ENCODE data around the gene ARPC2.
A peak's percentile ranks its signal among the peaks of the same experiment; 100 is the strongest.

Gene ARPC2

GRCh38 chr2:218217360-218218267 lies 625 bp downstream of the ARPC2 start:
- peak; percentile 85 for DNase-seq

- peak; percentile 45 for DNase-seq
Observed at GRCh38 chr2:218218268-218219185, 1.5 kb downstream of the ARPC2 start.

GRCh38 chr2:218219934-218220333 lies 2.9 kb downstream of the ARPC2 start:
- DNase-seq, result no peak

- DNase-seq, result no peak
Observed at GRCh38 chr2:218221000-218221399, 4.0 kb downstream of the ARPC2 start.

GRCh38 chr2:218223046-218223445 lies 6.1 kb downstream of the ARPC2 start:
- DNase-seq, result peak; percentile 33

DNA sequence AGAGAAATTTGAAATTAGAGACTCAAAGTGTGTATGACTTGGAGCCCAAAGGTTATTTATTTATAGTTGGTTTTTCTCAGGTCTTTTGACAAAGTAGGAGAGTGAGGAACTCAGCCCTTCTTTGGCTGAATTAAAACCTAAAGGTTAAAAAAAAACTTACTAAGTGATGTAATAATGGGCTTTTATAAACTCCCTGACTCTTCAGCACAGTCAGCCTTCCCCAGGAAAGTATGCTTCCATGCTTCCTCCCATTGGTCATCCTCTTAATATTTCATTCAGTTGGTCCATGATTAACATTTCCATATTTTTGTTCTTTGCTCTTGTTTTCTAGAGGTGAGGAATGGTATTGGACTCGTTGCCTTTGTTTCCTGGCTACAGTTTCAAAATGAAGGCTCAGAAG lies 7.2 kb downstream of the ARPC2 start:
- no peak for DNase-seq

GRCh38 chr2:218226903-218227302 lies 9.9 kb downstream of the ARPC2 start:
- no peak for DNase-seq

DNA sequence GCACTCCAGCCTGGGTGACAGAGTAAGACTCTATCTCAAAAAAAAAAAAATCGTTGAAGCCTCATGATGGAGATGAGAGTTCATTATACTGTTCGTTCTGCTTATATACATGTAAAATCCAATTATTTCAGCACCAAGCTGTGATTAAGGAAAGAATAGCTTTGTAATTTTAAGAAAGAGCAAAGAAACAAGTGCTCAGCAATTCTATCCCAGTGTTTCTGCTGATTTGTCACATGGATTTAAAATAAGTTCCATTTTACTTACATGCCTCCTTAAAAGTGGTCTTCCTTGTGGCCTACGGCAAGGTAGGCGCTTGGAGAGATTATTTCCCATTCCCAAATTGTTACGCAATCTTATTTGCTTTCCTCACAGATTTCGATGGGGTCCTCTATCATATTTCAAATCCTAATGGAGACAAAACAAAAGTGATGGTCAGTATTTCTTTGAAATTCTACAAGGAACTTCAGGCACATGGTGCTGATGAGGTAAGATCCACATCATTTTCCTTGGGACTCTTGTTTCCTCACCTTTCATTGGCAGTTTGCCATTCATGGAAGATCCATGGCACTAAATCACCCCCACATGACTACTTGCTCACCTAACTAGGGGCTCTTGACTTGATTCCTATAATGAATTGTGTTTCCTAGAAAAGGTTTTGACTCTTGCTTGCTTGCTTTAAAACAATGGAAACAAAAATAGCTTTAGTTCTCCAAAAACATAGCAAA lies 11.5 kb downstream of the ARPC2 start:
- DNase-seq, result no peak

GRCh38 chr2:218229239-218229638 lies 12.2 kb downstream of the ARPC2 start:
- peak; percentile 55 for DNase-seq

GRCh38 chr2:218229851-218230250 lies 12.9 kb downstream of the ARPC2 start:
- no peak for DNase-seq

GRCh38 chr2:218230882-218231281 lies 13.9 kb downstream of the ARPC2 start:
- DNase-seq, result peak; percentile 41

DNA sequence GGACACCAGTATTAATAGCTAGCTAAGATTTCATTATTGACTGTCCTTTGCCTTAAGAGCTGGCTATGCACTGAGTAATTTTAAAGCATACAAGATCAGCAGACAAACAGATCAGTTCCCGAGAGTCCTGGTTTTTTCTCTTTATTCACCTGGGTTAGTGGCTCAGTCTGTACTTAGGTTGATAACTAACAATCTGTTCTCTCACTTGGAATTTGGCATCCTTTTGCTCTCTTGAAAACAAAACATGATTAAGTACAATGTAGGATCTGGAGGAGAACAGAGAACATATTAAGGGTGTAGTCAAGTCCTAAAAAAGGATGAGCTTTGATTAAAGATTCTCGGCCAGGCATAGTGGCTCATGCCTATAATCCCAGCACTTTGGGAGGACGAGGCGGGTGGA lies 16.6 kb downstream of the ARPC2 start:
- no peak for DNase-seq

- DNase-seq, result no peak
Observed at GRCh38 chr2:218234521-218234920, 17.5 kb downstream of the ARPC2 start.

- DNase-seq, result no peak
Observed at GRCh38 chr2:218235017-218235416, 18.0 kb downstream of the ARPC2 start.

DNA sequence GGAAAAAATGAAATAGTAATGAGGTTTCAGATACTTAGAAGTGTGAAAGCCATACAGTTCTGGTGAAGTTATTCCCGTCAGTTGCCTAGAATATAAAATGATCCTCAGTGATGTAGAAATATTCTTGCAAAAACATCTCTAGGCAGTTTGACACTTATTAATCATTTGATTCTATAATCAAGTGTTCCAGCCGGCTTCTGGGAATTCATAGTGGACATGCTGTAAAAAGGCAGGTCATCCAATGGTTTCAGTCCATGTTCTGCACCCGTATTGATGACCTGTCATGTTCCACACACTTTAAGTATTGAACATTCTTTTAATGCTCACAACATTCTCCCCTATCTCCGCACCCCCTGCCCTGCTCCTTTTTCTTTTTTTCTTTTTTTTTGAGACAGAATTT lies 19.8 kb downstream of the ARPC2 start:
- DNase-seq, result no peak

DNA sequence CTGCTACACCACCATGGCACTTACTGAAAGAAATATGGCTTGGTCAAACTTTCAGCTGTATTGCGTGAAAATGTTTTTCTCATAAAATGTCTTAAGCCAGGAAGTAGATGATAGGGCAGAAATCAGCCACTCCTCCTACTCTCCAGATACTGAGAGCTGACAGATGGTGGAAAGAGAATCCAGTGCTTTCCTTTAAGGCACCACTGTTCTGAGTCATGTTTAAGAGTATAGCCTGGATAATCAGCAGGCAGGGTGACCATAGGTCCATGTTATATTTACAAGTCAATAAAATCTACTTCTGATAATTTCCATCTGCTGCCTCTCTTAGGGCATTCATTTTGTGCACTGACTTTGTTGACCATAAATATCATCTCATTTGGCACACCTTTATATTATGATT lies 21.9 kb downstream of the ARPC2 start:
- DNase-seq, result no peak

DNA sequence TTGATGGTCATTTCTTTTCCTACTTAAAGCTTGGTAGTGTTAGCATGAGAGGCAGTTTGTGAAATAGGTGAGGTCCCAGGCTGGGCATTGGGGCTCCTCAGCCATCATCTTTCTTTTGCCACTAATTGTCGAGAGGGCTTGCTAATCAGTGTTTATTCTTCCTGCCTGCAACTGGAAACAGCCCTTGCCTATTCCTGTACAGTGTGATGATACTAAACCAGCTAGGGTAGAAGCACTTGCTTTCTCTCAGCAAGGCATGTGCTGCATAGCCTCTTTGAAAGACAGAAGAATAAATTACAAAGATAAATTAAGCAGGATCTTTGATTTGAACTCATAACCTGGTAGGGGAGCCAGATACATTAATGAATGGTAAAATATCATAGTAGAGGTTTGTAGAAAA lies 27.2 kb downstream of the ARPC2 start:
- DNase-seq, result no peak

GRCh38 chr2:218244665-218245064 lies 27.7 kb downstream of the ARPC2 start:
- no peak for DNase-seq

DNA sequence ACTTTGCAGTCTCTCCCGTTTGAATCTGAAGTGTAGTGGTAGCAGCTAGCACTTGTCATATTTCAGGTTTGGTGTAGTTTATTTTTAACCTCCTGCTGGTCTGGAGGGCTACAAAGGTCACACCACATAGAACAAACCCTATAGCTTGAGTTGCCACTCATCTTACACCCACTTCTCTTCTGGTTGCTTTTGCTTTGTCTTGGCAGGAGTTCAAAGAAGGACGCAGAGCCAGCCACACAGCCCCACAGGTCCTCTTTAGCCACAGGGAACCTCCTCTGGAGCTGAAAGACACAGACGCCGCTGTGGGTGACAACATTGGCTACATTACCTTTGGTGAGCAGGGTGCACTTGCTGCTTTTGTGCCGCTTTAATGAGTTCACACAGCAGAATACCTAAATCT lies 28.2 kb downstream of the ARPC2 start:
- DNase-seq, result no peak

DNA sequence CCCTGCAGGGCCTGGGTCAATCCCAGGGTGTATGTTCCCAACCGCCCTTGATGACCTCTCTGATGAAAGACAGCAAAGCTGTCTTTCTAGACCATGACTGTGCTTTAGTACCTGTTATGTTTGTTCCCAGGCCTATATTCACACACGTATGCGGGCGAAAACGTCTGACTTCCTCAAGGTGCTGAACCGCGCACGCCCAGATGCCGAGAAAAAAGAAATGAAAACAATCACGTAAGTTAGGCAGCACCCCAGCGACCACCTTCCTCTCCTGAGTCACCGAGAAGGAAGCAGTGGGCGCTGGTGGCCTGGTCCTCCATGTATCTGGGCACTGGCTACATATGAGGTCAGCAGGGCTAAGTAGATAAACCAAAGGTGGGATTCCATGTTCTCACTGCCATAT lies 32.7 kb downstream of the ARPC2 start:
- no peak for DNase-seq

- no peak for DNase-seq
Observed at GRCh38 chr2:218252509-218253231, 35.7 kb downstream of the ARPC2 start.

GRCh38 chr2:218253232-218253625 lies 36.2 kb downstream of the ARPC2 start:
- no peak for DNase-seq
